ENCODE data around the gene SLC6A4.

Gene SLC6A4

GRCh38 chr17:30217746-30218245 is 17.7 kb downstream of the SLC6A4 start:
- Histone ChIP-seq H2BK120ac (ENCODE audit: low read depth, low read length) (no peak overlapping the region), H3K79me2 (ENCODE audit: control insufficient read depth, insufficient read depth, low read length) (no peaks in the 10 kb centered on the region), H3K4me1 (ENCODE audit: control insufficient read depth, low read depth, low read length) (peaks cover 3% of the 10 kb centered on the region), H3K23ac (ENCODE audit: low read length) (no peak overlapping the region), H3K9ac (ENCODE audit: low read length) (no peak overlapping the region), H2BK5ac (ENCODE audit: low read length) (no peak overlapping the region), H3K27ac (ENCODE audit: low read depth, low read length) (no peak overlapping the region), H3K18ac (ENCODE audit: low read length) (no peak overlapping the region), H3K79me1 (ENCODE audit: low read length) (no peaks in the 10 kb centered on the region), H3K4me3 (ENCODE audit: low read length) (no peak overlapping the region), H4K5ac (ENCODE audit: low read length) (no peak overlapping the region), H3K36me3 (ENCODE audit: control insufficient read depth, insufficient read depth, low read length) (no peaks in the 10 kb centered on the region), H4K8ac (ENCODE audit: low read depth, low read length) (no peak overlapping the region), H2AK5ac (ENCODE audit: low read length) (no peak overlapping the region), H3K56ac (ENCODE audit: low read length) (no peak overlapping the region), H3K4me2 (ENCODE audit: low read length) (no peak overlapping the region), H2BK15ac (replicated peaks; ENCODE audit: low read depth) (no peak overlapping the region), H3K27me3 (ENCODE audit: insufficient read depth, low read length, poor library complexity) (no peaks in the 10 kb centered on the region), H3K4ac (ENCODE audit: low read depth, low read length) (no peak overlapping the region)
- no peak for DNase-seq
- no CpG with 5 or more reads among the region's 11 CpGs for WGBS (ENCODE audit: extremely low coverage, insufficient coverage, low lambda C conversion rate)

- no CpG with 5 or more reads among the region's 6 CpGs for WGBS (ENCODE audit: extremely low coverage, insufficient coverage, low lambda C conversion rate)
- Histone ChIP-seq H3K4me2 (ENCODE audit: low read length) (no peak overlapping the region), H3K23ac (ENCODE audit: low read length) (no peak overlapping the region), H2BK120ac (ENCODE audit: low read depth, low read length) (no peak overlapping the region), H2BK5ac (ENCODE audit: low read length) (no peak overlapping the region), H3K27ac (ENCODE audit: low read depth, low read length) (no peak overlapping the region), H4K8ac (ENCODE audit: low read depth, low read length) (no peak overlapping the region), H3K27me3 (ENCODE audit: insufficient read depth, low read length, poor library complexity) (no peaks in the 10 kb centered on the region), H2BK15ac (replicated peaks; ENCODE audit: low read depth) (no peak overlapping the region), H3K79me2 (ENCODE audit: control insufficient read depth, insufficient read depth, low read length) (no peaks in the 10 kb centered on the region), H3K4ac (ENCODE audit: low read depth, low read length) (no peak overlapping the region), H3K18ac (ENCODE audit: low read length) (no peak overlapping the region), H3K4me1 (ENCODE audit: control insufficient read depth, low read depth, low read length) (peaks cover 3% of the 10 kb centered on the region), H3K9ac (ENCODE audit: low read length) (no peak overlapping the region), H3K4me3 (ENCODE audit: low read length) (no peak overlapping the region), H2AK5ac (ENCODE audit: low read length) (no peak overlapping the region), H3K56ac (ENCODE audit: low read length) (no peak overlapping the region), H4K5ac (ENCODE audit: low read length) (no peak overlapping the region), H3K79me1 (ENCODE audit: low read length) (no peaks in the 10 kb centered on the region), H3K36me3 (ENCODE audit: control insufficient read depth, insufficient read depth, low read length) (no peaks in the 10 kb centered on the region)
- no peak for DNase-seq
These were observed 18.4 kb downstream of the SLC6A4 start for GRCh38 chr17:30217054-30217453.

DNA sequence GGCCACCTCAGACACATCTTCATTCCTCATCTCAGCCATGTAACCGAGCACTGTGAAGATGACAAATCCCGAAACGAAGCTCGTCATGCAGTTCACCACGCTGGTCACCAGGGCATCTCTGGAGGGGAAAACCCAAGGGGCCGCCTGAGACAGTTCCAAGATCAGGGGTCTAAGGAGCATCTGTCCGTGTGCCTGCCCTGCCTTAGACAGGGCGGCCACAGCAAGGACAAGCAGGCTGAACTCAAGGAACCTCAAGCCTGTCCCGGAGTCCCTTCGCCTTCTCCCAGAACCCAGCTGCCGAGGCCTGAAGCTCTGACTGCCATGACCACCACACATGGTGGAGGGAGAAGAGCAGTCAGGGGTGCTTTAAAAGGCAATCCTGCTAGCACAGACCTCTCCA is 22.7 kb downstream of the SLC6A4 start:
- Histone ChIP-seq H3K27me3 (ENCODE audit: insufficient read depth, low read length, poor library complexity) (no peaks in the 10 kb centered on the region), H2BK15ac (replicated peaks; ENCODE audit: low read depth) (no peak overlapping the region), H3K4me2 (ENCODE audit: low read length) (no peak overlapping the region), H3K9ac (ENCODE audit: low read length) (no peak overlapping the region), H3K23ac (ENCODE audit: low read length) (no peak overlapping the region), H4K8ac (ENCODE audit: low read depth, low read length) (no peak overlapping the region), H4K5ac (ENCODE audit: low read length) (no peak overlapping the region), H2BK5ac (ENCODE audit: low read length) (no peak overlapping the region), H3K18ac (ENCODE audit: low read length) (no peak overlapping the region), H2BK120ac (ENCODE audit: low read depth, low read length) (no peak overlapping the region), H3K79me2 (ENCODE audit: control insufficient read depth, insufficient read depth, low read length) (no peaks in the 10 kb centered on the region), H3K4ac (ENCODE audit: low read depth, low read length) (no peak overlapping the region), H3K36me3 (ENCODE audit: control insufficient read depth, insufficient read depth, low read length) (no peaks in the 10 kb centered on the region), H3K79me1 (ENCODE audit: low read length) (no peaks in the 10 kb centered on the region), H2AK5ac (ENCODE audit: low read length) (no peak overlapping the region), H3K4me1 (ENCODE audit: control insufficient read depth, low read depth, low read length) (no peaks in the 10 kb centered on the region), H3K4me3 (ENCODE audit: low read length) (no peak overlapping the region), H3K56ac (ENCODE audit: low read length) (no peak overlapping the region), H3K27ac (ENCODE audit: low read depth, low read length) (no peak overlapping the region)
- no peak for DNase-seq
- WGBS (ENCODE audit: extremely low coverage, insufficient coverage, low lambda C conversion rate) = no CpG with 5 or more reads among the region's 11 CpGs

- Histone ChIP-seq H3K27me3 (ENCODE audit: insufficient read depth, low read length, poor library complexity) (no peaks in the 10 kb centered on the region), H3K18ac (ENCODE audit: low read length) (no peak overlapping the region), H3K79me2 (ENCODE audit: control insufficient read depth, insufficient read depth, low read length) (no peaks in the 10 kb centered on the region), H3K4me2 (ENCODE audit: low read length) (no peak overlapping the region), H3K9ac (ENCODE audit: low read length) (no peak overlapping the region), H2BK15ac (replicated peaks; ENCODE audit: low read depth) (no peak overlapping the region), H3K4me3 (ENCODE audit: low read length) (no peak overlapping the region), H2BK120ac (ENCODE audit: low read depth, low read length) (no peak overlapping the region), H4K8ac (ENCODE audit: low read depth, low read length) (no peak overlapping the region), H3K27ac (ENCODE audit: low read depth, low read length) (no peak overlapping the region), H3K36me3 (ENCODE audit: control insufficient read depth, insufficient read depth, low read length) (no peaks in the 10 kb centered on the region), H2AK5ac (ENCODE audit: low read length) (no peak overlapping the region), H2BK5ac (ENCODE audit: low read length) (no peak overlapping the region), H3K56ac (ENCODE audit: low read length) (no peak overlapping the region), H3K79me1 (ENCODE audit: low read length) (no peaks in the 10 kb centered on the region), H3K4me1 (ENCODE audit: control insufficient read depth, low read depth, low read length) (no peaks in the 10 kb centered on the region), H4K5ac (ENCODE audit: low read length) (no peak overlapping the region), H3K4ac (ENCODE audit: low read depth, low read length) (no peak overlapping the region), H3K23ac (ENCODE audit: low read length) (no peak overlapping the region)
- WGBS (ENCODE audit: extremely low coverage, insufficient coverage, low lambda C conversion rate) = no CpG with 5 or more reads among the region's 6 CpGs
- DNase-seq = no peak
These were observed 24.1 kb downstream of the SLC6A4 start for GRCh38 chr17:30211371-30211770.

GRCh38 chr17:30210901-30211300 is 24.6 kb downstream of the SLC6A4 start:
- Histone ChIP-seq H3K4me3 (ENCODE audit: low read length) (no peak overlapping the region), H4K5ac (ENCODE audit: low read length) (no peak overlapping the region)
- WGBS (ENCODE audit: extremely low coverage, insufficient coverage, low lambda C conversion rate) = no CpG with 5 or more reads among the region's 10 CpGs

DNA sequence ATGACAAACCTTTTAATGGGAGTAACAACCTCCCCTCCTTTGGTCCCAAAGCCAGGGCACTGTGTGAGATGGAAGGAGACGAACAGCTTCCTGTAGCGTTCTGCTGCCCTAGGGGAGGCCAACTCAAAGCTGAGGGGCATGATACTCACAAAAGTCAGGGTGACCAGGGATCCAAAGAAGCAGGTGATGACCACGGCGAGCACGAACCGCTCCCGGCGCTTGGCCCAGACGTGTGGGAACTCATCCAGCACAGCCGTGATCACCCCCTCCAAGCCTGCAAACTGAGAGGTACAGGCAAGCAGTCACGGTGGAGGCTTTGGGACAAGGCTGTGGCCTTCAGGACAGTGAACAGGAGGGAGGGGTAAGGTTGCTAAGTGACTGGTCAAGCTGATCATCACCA is 25.1 kb downstream of the SLC6A4 start:
- H3K23ac ChIP-seq (ENCODE audit: low read length) = no peak overlapping the region
- H4K8ac ChIP-seq (ENCODE audit: low read depth, low read length) = no peak overlapping the region
- no peak overlapping the region for H4K5ac ChIP-seq (ENCODE audit: low read length)
- H3K4ac ChIP-seq (ENCODE audit: low read depth, low read length) = no peak overlapping the region
- H3K27me3 ChIP-seq (ENCODE audit: insufficient read depth, low read length, poor library complexity) = no peaks in the 10 kb centered on the region
- H3K18ac ChIP-seq (ENCODE audit: low read length) = no peak overlapping the region
- H3K4me1 ChIP-seq (ENCODE audit: control insufficient read depth, low read depth, low read length) = no peaks in the 10 kb centered on the region
- no CpG with 5 or more reads among the region's 11 CpGs for WGBS (ENCODE audit: extremely low coverage, insufficient coverage, low lambda C conversion rate)
- no peak overlapping the region for H3K4me3 ChIP-seq (ENCODE audit: low read length)
- no peak overlapping the region for H3K27ac ChIP-seq (ENCODE audit: low read depth, low read length)
- no peak overlapping the region for H2BK5ac ChIP-seq (ENCODE audit: low read length)
- H3K56ac ChIP-seq (ENCODE audit: low read length) = no peak overlapping the region
- no peak overlapping the region for H2AK5ac ChIP-seq (ENCODE audit: low read length)
- no peak overlapping the region for H2BK15ac ChIP-seq (replicated peaks; ENCODE audit: low read depth)
- no peak overlapping the region for H3K4me2 ChIP-seq (ENCODE audit: low read length)
- no peaks in the 10 kb centered on the region for H3K79me1 ChIP-seq (ENCODE audit: low read length)
- H3K36me3 ChIP-seq (ENCODE audit: control insufficient read depth, insufficient read depth, low read length) = no peaks in the 10 kb centered on the region
- no peak for DNase-seq
- no peak overlapping the region for H2BK120ac ChIP-seq (ENCODE audit: low read depth, low read length)
- no peaks in the 10 kb centered on the region for H3K79me2 ChIP-seq (ENCODE audit: control insufficient read depth, insufficient read depth, low read length)
- no peak overlapping the region for H3K9ac ChIP-seq (ENCODE audit: low read length)

More at GRCh38 chr17:30210901-30211300, 24.6 kb downstream of the SLC6A4 start:
- Histone ChIP-seq H3K4ac (ENCODE audit: low read depth, low read length) (no peak overlapping the region), H3K27ac (ENCODE audit: low read depth, low read length) (no peak overlapping the region), H3K27me3 (ENCODE audit: insufficient read depth, low read length, poor library complexity) (no peaks in the 10 kb centered on the region), H3K79me2 (ENCODE audit: control insufficient read depth, insufficient read depth, low read length) (no peaks in the 10 kb centered on the region), H3K18ac (ENCODE audit: low read length) (no peak overlapping the region), H3K9ac (ENCODE audit: low read length) (no peak overlapping the region), H3K4me1 (ENCODE audit: control insufficient read depth, low read depth, low read length) (no peaks in the 10 kb centered on the region), H2BK15ac (replicated peaks; ENCODE audit: low read depth) (no peak overlapping the region), H3K23ac (ENCODE audit: low read length) (no peak overlapping the region), H3K79me1 (ENCODE audit: low read length) (no peaks in the 10 kb centered on the region), H3K56ac (ENCODE audit: low read length) (no peak overlapping the region), H3K4me2 (ENCODE audit: low read length) (no peak overlapping the region), H2AK5ac (ENCODE audit: low read length) (no peak overlapping the region), H2BK120ac (ENCODE audit: low read depth, low read length) (no peak overlapping the region), H4K8ac (ENCODE audit: low read depth, low read length) (no peak overlapping the region), H3K36me3 (ENCODE audit: control insufficient read depth, insufficient read depth, low read length) (no peaks in the 10 kb centered on the region), H2BK5ac (ENCODE audit: low read length) (no peak overlapping the region)
- no peak for DNase-seq

Measured in mesendoderm (in vitro differentiated cells).